Measurements from ENCODE around the gene CEMP1. TPM values are rescaled to one million over a fixed set of nuclear protein-coding genes. Genes with fewer than 3 reads are reported as not detected.
A peak's percentile ranks its signal among the peaks of the same experiment; 100 is the strongest.
"Not testable (repeated sequence)": the region's sequence is repeated elsewhere in the genome, so short reads cannot be mapped to it uniquely, and the experiment has no call there.

The CEMP1 gene
- total RNA-seq, 1 donor from 2014 or later: not detected

GRCh38 chr16:2539192-2539844, 8.1 kb upstream of the CEMP1 start:
- DNase-seq: peak; percentile 16
- intact Hi-C loops (cut with micrococcal nuclease); ATAC-seq: not testable (repeated sequence)

GRCh38 chr16:2537451-2538379, 6.5 kb upstream of the CEMP1 start, which contains the start of gene PDPK1:
TSS of gene PDPK1 (plus strand) at chr16:2538021. CDS start at chr16:2538113, 92 bp downstream.
- ATAC-seq: peak; percentile 92
- intact Hi-C loops (cut with micrococcal nuclease): no loop called here

GRCh38 chr16:2535625-2536013, 4.4 kb upstream of the CEMP1 start:
- DNase-seq (no peak), ATAC-seq (no peak)
- intact Hi-C loops (cut with micrococcal nuclease): no loop called here

More at GRCh38 chr16:2537451-2538379, 6.5 kb upstream of the CEMP1 start, which contains the start of gene PDPK1:
- DNase-seq: peak; percentile 97

GRCh38 chr16:2534335-2534734, 3.1 kb upstream of the CEMP1 start:
- intact Hi-C loops (cut with micrococcal nuclease); DNase-seq; ATAC-seq: not testable (repeated sequence)

GRCh38 chr16:2533912-2534311, 2.7 kb upstream of the CEMP1 start:
- ATAC-seq (no peak), DNase-seq (no peak)
- intact Hi-C loops (cut with micrococcal nuclease): no loop called here

- ATAC-seq; DNase-seq; intact Hi-C loops (cut with micrococcal nuclease): not testable (repeated sequence)
Observed at GRCh38 chr16:2533142-2533755, 2.0 kb upstream of the CEMP1 start.

GRCh38 chr16:2532494-2533141, 1.4 kb upstream of the CEMP1 start:
- peak; percentile 71 for DNase-seq
- intact Hi-C loops (cut with micrococcal nuclease): no loop called here
- ATAC-seq: peak; percentile 28

- intact Hi-C loops (cut with micrococcal nuclease): no loop called here
- DNase-seq (peak; percentile 99), ATAC-seq (peak; percentile 95)
Observed at GRCh38 chr16:2531696-2532493, 687 bp upstream of the CEMP1 start.

GRCh38 chr16:2530629-2531318, 434 bp downstream of the CEMP1 start:
- ATAC-seq (no peak), DNase-seq (no peak)
- intact Hi-C loops (cut with micrococcal nuclease): no loop called here

- ATAC-seq (no peak), DNase-seq (no peak)
- intact Hi-C loops (cut with micrococcal nuclease): no loop called here
Observed at GRCh38 chr16:2529961-2530628, 1.1 kb downstream of the CEMP1 start.

GRCh38 chr16:2529061-2529931, 1.9 kb downstream of the CEMP1 start:
- ATAC-seq: no peak
- no peak for DNase-seq
- intact Hi-C loops (cut with micrococcal nuclease): no loop called here

- intact Hi-C loops (cut with micrococcal nuclease): no loop called here
- no peak for DNase-seq
Observed at GRCh38 chr16:2528161-2529060, 2.8 kb downstream of the CEMP1 start.

GRCh38 chr16:2527784-2528100, 3.5 kb downstream of the CEMP1 start:
- intact Hi-C loops (cut with micrococcal nuclease): no loop called here
- no peak for ATAC-seq
- DNase-seq: no peak

More at GRCh38 chr16:2528161-2529060, 2.8 kb downstream of the CEMP1 start:
- ATAC-seq: no peak

- DNase-seq (no peak), ATAC-seq (no peak)
- intact Hi-C loops (cut with micrococcal nuclease): no loop called here
Observed at GRCh38 chr16:2527071-2527783, 4.0 kb downstream of the CEMP1 start.

GRCh38 chr16:2526135-2526534, 5.1 kb downstream of the CEMP1 start:
- intact Hi-C loops (cut with micrococcal nuclease): no loop called here
- no peak for ATAC-seq
- no peak for DNase-seq

All from left ventricle myocardium superior (tissue), 1 donor.